ENCODE data around the gene LIN52.

DNA sequence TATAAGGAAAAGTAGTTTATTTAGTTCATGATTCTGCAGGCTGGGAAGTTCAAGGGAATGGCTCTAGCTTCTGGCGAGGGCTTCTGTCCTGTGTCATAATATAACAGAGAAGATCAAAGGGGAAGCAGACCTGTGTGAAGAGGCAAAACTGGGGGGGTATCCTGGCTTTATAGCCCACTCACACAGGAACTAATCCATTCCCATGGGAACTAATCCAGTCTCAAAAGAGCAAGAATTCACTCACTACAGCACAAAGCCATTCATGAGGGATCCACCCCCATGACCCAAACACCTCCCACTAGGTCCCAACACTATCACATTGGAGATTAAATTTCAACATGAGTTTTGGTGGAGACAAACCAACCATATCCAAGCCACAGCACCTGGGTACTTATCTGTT, 7.4 kb upstream of the LIN52 start:
- TF ChIP-seq, protein P1, sequence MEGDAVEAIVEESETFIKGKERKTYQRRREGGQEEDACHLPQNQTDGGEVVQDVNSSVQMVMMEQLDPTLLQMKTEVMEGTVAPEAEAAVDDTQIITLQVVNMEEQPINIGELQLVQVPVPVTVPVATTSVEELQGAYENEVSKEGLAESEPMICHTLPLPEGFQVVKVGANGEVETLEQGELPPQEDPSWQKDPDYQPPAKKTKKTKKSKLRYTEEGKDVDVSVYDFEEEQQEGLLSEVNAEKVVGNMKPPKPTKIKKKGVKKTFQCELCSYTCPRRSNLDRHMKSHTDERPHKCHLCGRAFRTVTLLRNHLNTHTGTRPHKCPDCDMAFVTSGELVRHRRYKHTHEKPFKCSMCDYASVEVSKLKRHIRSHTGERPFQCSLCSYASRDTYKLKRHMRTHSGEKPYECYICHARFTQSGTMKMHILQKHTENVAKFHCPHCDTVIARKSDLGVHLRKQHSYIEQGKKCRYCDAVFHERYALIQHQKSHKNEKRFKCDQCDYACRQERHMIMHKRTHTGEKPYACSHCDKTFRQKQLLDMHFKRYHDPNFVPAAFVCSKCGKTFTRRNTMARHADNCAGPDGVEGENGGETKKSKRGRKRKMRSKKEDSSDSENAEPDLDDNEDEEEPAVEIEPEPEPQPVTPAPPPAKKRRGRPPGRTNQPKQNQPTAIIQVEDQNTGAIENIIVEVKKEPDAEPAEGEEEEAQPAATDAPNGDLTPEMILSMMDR (IDR thresholded peaks at IDR 0.05; ENCODE audit: low read length) = no peak
- no peak for TF ChIP-seq EZH2 (optimal IDR thresholded peaks at IDR 0.05; ENCODE audit: low read depth, low read length)

Data from MM.1S (cell line).